DOHH2 (cell line): ENCODE results near the gene SCFD2.

Source experiments
- CTCF ChIP-seq: fragments of 200-600 bp; sonication (generic); IDR thresholded peaks from one replicate; pipeline ENCODE4 v1.5.1; 2014; ENCODE audit warnings: antibody characterized with exemption, mild to moderate bottlenecking, low read depth, low read length; ENCODE audit not compliant: poor library complexity, severe bottlenecking
- EZH2phosphoT487 ChIP-seq: fragments of 200-600 bp; sonication (generic); IDR thresholded peaks from 2 replicates; pipeline ENCODE4 v1.6.1; 2017; ENCODE audit warnings: borderline replicate concordance, mild to moderate bottlenecking, antibody characterized with exemption, low read length, moderate library complexity, mixed read lengths

- TF ChIP-seq CTCF (no peak), EZH2phosphoT487 (no peak)
Observed at GRCh38 chr4:53013873-53014775, 351.7 kb downstream of the SCFD2 start.
